ENCODE results near the gene VSIG10L.

VSIG10L gene

DNA sequence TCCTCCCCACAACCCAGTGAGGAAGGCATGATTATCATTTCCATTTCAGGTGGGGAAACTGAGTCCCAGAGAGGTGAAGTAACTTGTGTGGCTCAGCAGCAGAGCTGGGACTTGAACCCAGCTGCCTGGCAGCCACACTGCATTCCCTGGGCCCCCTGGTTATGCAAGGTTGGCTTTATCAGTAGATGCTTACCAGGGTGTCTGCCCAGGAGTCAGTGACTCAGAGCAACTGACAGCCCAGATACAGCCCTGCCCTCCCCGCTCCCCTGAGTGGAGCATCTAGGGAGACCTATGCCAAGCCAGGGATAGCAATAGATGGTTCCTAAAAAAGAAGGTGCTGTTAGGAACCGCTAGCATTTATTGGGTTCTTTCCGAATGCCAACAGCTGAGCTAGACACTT is 24.6 kb downstream of the VSIG10L start:
- DNase-seq (ENCODE audit: low spot score): no peak

DNA sequence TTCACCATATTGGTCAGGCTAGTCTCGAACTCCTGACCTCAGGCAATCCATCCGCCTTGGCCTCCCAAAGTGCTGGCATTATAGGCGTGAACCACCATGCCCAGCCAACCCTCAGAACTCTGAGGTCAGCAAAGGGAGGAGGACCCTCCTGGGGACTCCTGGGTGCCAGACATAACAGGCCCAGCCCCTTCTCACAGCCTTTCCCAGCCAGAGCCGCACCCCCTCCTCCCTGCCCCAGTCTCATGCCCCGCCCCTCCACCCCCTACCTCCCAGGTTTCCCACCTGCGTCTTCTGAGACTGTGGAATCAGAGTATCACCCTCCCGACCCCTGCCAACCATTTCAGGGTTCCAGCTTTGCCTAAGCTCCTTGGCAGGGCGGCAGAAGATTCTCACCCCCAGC is 25.3 kb downstream of the VSIG10L start:
- no peak for DNase-seq (ENCODE audit: low spot score)

DNA sequence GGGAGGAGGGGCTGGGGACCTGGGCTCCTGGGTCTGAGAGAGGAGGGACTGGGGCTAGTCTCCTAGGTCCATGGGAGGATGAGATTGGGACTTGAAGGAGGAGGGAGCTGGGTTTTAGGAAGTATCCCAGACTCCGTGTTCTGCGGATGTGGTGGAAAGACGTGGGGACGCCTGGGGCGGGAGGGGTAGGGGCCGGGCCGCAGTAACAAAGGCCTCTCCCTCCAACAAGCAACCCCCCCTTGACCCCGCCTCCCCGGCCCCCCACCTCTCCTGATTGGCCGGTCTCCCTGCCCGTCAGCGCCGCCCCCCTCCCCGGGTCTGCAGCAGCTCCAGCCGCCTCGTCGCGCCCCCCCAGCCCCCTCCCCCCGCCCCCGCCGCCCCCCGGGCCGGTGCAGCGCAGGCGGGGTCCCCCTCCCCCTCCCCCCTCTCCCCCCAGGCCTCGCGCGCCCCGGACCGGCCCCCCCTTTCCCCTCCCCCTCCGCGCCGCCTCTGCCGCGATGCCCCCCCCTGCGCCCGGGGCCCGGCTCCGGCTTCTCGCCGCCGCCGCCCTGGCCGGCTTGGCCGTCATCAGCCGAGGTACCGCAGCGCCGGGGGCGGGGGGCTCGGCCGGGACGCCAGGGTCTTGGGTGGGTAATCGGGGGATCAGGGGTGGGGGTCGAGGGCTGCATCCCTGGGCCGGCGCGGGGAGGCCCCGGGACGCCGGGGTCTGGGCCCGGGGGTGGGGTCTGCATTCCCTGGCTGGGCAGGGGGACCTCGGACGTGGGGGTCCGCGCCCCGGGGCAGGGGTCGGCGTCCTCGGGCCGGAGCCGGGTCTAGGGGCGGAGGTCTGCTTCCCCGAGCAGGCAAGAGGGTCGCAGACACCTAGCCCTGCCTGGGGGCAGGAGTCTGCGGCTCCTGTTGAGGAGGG is 30.3 kb downstream of the VSIG10L start, which contains the start of gene IGLON5:
Gene IGLON5, plus strand, starts transcription at position 294 of the 907 bp plus-strand sequence. Its CDS starts 204 bp downstream, at position 498.
- DNase-seq (ENCODE audit: low spot score): no peak

- DNase-seq (ENCODE audit: low spot score): no peak
Observed at GRCh38 chr19:51305479-51305878, 36.5 kb downstream of the VSIG10L start.

DNA sequence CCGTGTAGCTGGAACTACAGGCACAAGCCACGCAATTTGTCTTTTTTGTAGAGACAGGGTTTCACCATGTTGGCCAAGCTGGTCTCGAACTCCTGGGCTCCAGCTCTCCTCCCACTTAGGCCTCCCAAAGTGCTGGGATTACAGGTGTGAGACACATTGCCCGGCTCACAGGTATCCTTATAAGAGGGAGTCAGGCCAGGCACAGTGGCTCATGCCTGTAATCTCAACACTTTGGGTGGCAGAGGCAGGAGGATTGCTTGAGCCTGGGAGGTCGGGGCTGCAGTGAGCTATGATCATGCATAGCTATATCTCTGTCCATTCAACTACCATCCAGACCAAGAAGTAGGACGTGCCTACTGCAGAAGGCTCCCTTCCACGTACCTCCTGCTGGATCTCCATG is 40.7 kb downstream of the VSIG10L start:
- DNase-seq (ENCODE audit: low spot score): no peak

- no peak for DNase-seq (ENCODE audit: low spot score)
Observed at GRCh38 chr19:51297406-51297805, 44.5 kb downstream of the VSIG10L start.

DNA sequence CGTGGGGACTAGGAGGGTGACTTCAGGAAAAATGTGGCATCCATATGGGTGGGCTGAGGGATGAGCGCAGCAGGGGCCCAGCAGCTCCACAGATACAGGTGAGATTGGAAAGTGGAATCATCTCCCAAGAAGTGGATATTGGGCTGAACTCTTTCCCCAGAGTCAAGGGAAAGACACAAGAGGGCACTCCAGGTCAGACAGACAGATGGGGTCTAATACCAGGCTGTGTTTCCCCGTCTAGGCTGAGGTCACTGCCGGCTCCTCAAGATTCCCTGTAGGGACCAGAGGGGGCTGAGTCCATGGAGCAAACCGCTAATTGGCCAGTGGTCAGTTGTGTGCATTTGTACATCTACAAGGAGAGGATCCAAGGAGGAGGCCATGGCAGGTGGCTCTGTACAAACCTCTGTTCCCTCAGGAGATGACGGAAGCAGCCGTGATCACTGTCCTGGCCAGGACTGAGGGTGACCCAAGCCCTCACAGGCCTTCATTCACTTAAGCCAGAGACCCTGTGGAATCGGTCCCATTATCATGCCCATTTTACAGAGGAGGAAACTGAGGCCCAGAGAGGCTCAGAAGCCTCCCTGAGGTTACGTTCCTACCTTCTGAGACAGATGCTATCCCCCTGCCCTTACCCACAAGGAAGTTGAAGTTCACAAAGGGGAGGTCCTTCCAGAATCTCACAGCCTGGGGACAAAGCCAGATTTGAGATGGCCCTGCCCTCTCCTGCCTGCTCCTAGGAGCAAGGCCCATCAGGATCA is 45.4 kb downstream of the VSIG10L start:
- DNase-seq (ENCODE audit: low spot score): no peak

GRCh38 chr19:51295382-51296126 is 46.4 kb downstream of the VSIG10L start:
- DNase-seq (ENCODE audit: low spot score): no peak

DNA sequence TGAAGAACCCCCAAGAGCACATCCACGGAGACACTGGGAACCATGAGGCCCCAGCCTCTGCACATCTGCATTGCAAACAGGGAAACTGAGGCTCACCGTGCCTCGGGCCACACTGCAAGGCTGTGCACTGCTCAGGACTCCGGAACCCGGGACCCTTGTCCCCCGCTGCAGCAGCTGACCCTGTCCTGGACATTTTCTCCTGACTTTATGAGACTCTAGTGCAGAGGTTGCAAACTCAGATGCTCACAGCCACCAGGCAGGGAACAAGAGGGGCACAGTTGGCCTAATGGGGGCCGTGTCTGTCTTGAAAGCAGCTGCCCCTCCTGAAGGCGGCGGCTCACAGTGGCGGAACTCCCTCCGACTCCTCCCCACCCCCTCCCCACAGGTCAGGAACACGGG is 47.0 kb downstream of the VSIG10L start:
- no peak for DNase-seq (ENCODE audit: low spot score)

GRCh38 chr19:51294211-51294976 is 47.5 kb downstream of the VSIG10L start:
- DNase-seq (ENCODE audit: low spot score): no peak

GRCh38 chr19:51293571-51294210 is 48.2 kb downstream of the VSIG10L start:
- no peak for DNase-seq (ENCODE audit: low spot score)

DNA sequence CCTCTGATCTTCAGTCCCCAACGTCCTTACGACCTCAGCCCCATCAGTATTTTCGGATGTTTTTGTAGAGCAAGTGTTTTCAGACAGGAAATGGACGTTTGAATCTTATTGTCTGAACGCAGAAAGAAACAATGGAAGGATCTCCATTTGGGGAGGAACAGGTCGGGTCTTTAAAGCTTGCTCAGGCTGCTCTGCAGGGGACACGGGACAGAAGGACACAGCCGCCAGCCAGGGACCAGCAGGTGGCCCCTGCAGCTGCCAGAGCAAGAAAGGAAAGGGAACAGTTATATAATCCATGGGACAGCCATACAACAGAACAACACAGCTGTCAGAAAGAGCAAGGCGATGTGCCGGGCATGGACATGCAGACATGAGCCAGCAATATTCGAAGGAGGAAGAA is 49.0 kb downstream of the VSIG10L start:
- DNase-seq (ENCODE audit: low spot score): no peak

GRCh38 chr19:51289635-51290034 is 52.3 kb downstream of the VSIG10L start:
- DNase-seq (ENCODE audit: low spot score): no peak

- DNase-seq (ENCODE audit: low spot score): no peak
Observed at GRCh38 chr19:51285682-51286081, 56.3 kb downstream of the VSIG10L start.

- no peak for DNase-seq (ENCODE audit: low spot score)
Observed at GRCh38 chr19:51282335-51282734, 59.6 kb downstream of the VSIG10L start.
